HepG2 (cell line): ENCODE results near the gene TCEANC2. TPM values are rescaled to one million over a fixed set of nuclear protein-coding genes. Genes with fewer than 3 reads are reported as not detected.

Experiments used
- ATAC-seq: fragments of 200-7000 bp; cut with Tn5 transposase; 3 replicates; pipeline ENCODE4 v1.9.1; 2020; ENCODE audit warnings: mild to moderate bottlenecking, moderate library complexity
- BruUV-seq: library from RNA; stranded (reverse); fragments of 400-500 nt; replicated peaks from 2 replicates; lab custom pipeline; 2021; lab: Mats Ljungman, UMichigan
- CTCF ChIA-PET: fragments of 300-600 bp; formaldehyde crosslinking; extraction: SDS; loops from one replicate; lab custom pipeline; 2021; ENCODE audit warnings: low total read pairs, inconsistent platforms, low intra/inter-chr PET ratio; lab: Yijun Ruan, JAX
- POLR2A ChIA-PET: fragments of 350-600 bp; sonication (Branson Sonifier 250); formaldehyde crosslinking; loops from one replicate; lab custom pipeline; 2020; ENCODE audit warnings: antibody characterized with exemption, inconsistent platforms; lab: Yijun Ruan, JAX
- DNase-seq: peaks from one replicate; pipeline ENCODE4 v3.0.0-alpha.2; 2015; ENCODE audit warnings: low spot score
- FAIRE-seq: peaks from 3 replicates; lab custom pipeline; 2011; peaks lifted over from hg19 to GRCh38; lab: Jason Lieb, UNC
- H2AFZ ChIP-seq: one replicate; pipeline ENCODE4 v1.6.1; 2011; ENCODE audit warnings: low read length, inconsistent platforms
- H3K27ac ChIP-seq: fragments of 300-600 bp; 3 replicates; pipeline ENCODE4 v1.8.0; 2011; ENCODE audit warnings: mixed run types, mild to moderate bottlenecking, mixed read lengths, low read length, inconsistent platforms; ENCODE audit not compliant: insufficient read depth; ENCODE audit errors: extremely low read length
- H3K27me3 ChIP-seq, 2 experiments: fragments of 200-600 bp in 1 of 2; 2 replicates in 1 of 2; 3 replicates in 1 of 2; pipeline versions ENCODE4 v1.6.0 to v1.8.0; 2011; ENCODE audit warnings: low read length in 2 of 2, mild to moderate bottlenecking in 2 of 2, moderate library complexity in 2 of 2, inconsistent platforms in 1 of 2; ENCODE audit not compliant: insufficient read depth in 2 of 2, control insufficient read depth in 1 of 2
- H3K36me3 ChIP-seq, 2 experiments: fragments of 200-600 bp in 1 of 2; replicated peaks in 1 of 2; 2 replicates in 1 of 2; 3 replicates in 1 of 2; pipeline versions ENCODE4 v1.5.1 to v1.8.0; 2011; ENCODE audit warnings: low read length in 2 of 2, inconsistent platforms in 1 of 2; ENCODE audit not compliant: insufficient read depth in 2 of 2, control insufficient read depth in 1 of 2
- H3K4me1 ChIP-seq: 2 replicates; pipeline ENCODE4 v1.5.1; 2012; ENCODE audit warnings: low read length, inconsistent platforms; ENCODE audit not compliant: insufficient read depth
- H3K4me2 ChIP-seq: 2 replicates; pipeline ENCODE4 v1.6.0; 2011; ENCODE audit warnings: low read depth, low read length, inconsistent platforms
- H3K4me3 ChIP-seq, 3 experiments: fragments of 200-600 bp in 1 of 3; sonication (generic), shearing (Covaris generic) in 1 of 3; replicated peaks in 1 of 3; 2 replicates each; pipeline ENCODE4 v1.5.1; 2011 to 2016; ENCODE audit warnings: low read length in 3 of 3, inconsistent platforms in 2 of 3, low read depth in 2 of 3, mild to moderate bottlenecking in 2 of 3, control low read depth in 1 of 3, mixed read lengths in 1 of 3; ENCODE audit not compliant: insufficient read depth in 1 of 3
- H3K79me2 ChIP-seq: one replicate; pipeline ENCODE4 v1.6.1; 2011; ENCODE audit warnings: low read length, inconsistent platforms; ENCODE audit not compliant: insufficient read depth
- H3K9ac ChIP-seq: 2 replicates; pipeline ENCODE4 v1.6.0; 2011; ENCODE audit warnings: mild to moderate bottlenecking, low read depth, low read length, inconsistent platforms; ENCODE audit not compliant: insufficient read depth
- H3K9me3 ChIP-seq: 2 replicates; pipeline ENCODE4 v1.5.1; 2012; ENCODE audit warnings: mild to moderate bottlenecking, low read length
- H4K20me1 ChIP-seq: 2 replicates; pipeline ENCODE4 v1.6.0; 2011; ENCODE audit warnings: inconsistent platforms, mild to moderate bottlenecking, low read length, moderate library complexity; ENCODE audit not compliant: insufficient read depth
- ATF6 ChIP-seq: sonication (generic); formaldehyde crosslinking; conservative IDR thresholded peaks from 2 replicates; pipeline ENCODE4 v1.4.0; 2020; ENCODE audit warnings: missing genetic modification reagents
- CHCHD3 ChIP-seq: sonication (generic); formaldehyde crosslinking; IDR thresholded peaks from 2 replicates; pipeline ENCODE4 v1.8.0; 2022; ENCODE audit warnings: mild to moderate bottlenecking, missing genetic modification reagents, moderate library complexity
- EZH2 ChIP-seq: conservative IDR thresholded peaks from 2 replicates; pipeline ENCODE4 v1.6.1; 2012; ENCODE audit warnings: mild to moderate bottlenecking, low read depth, low read length, moderate library complexity
- GFI1 ChIP-seq: sonication (generic); formaldehyde crosslinking; IDR thresholded peaks from 2 replicates; pipeline ENCODE4 v1.5.0; 2020; ENCODE audit warnings: missing genetic modification reagents, mild to moderate bottlenecking, borderline replicate concordance
- JUN ChIP-seq: sonication (generic); formaldehyde crosslinking; IDR thresholded peaks from 2 replicates; pipeline ENCODE4 v1.4.0; 2020; ENCODE audit warnings: mild to moderate bottlenecking, missing genetic modification reagents
- POLR2AphosphoS2 ChIP-seq: IDR thresholded peaks from 2 replicates; pipeline ENCODE4 v1.6.1; 2011; ENCODE audit warnings: low read depth, low read length, improper control_type of control experiment
- SAP130 ChIP-seq: IDR thresholded peaks from 2 replicates; pipeline ENCODE4 v1.6.1; 2016; ENCODE audit warnings: low read depth
- TAF1 ChIP-seq: sonication (generic); formaldehyde crosslinking; IDR thresholded peaks from 2 replicates; pipeline ENCODE4 v1.4.0; 2020; ENCODE audit warnings: missing genetic modification reagents
- ZBTB8A ChIP-seq: sonication (generic); formaldehyde crosslinking; IDR thresholded peaks from 2 replicates; pipeline ENCODE4 v1.4.0; 2020; ENCODE audit warnings: mild to moderate bottlenecking, low read depth, missing genetic modification reagents, borderline replicate concordance
- ZNF614 ChIP-seq: IDR thresholded peaks from 2 replicates; pipeline ENCODE4 v1.6.1; 2018; ENCODE audit warnings: missing biosample characterization, missing genetic modification reagents, inconsistent platforms, borderline replicate concordance
- ZNF780A ChIP-seq: sonication (generic); formaldehyde crosslinking; IDR thresholded peaks from 2 replicates; pipeline ENCODE4 v1.8.0; 2022; ENCODE audit warnings: mild to moderate bottlenecking, missing genetic modification reagents, moderate library complexity
- ZNF83 ChIP-seq: sonication (generic); formaldehyde crosslinking; IDR thresholded peaks from 2 replicates; pipeline ENCODE4 v1.4.0; 2020; ENCODE audit warnings: missing genetic modification reagents, mild to moderate bottlenecking, borderline replicate concordance
- WGBS: methylation state at CpG from one replicate; pipeline ENCODE4 v1.1.6; 2017; ENCODE audit warnings: low lambda C conversion rate; 5-methylcytosine and 5-hydroxymethylcytosine counted together
- in situ Hi-C: cut with HindIII; loops from 2 replicates; pipeline ENCODE4 v1.10.0; 2017; ENCODE audit warnings: low pct_unique_long_range_greater_than_20kb; ENCODE audit not compliant: extremely low pct_ligation_motif_present
- intact Hi-C: fragments of 100-400 bp; cut with micrococcal nuclease; formaldehyde crosslinking; loops from one replicate; pipeline ENCODE4 v1.10.0; 2022; ENCODE audit not compliant: unreplicated experiment
- polyA plus RNA-seq, 8 experiments: library from polyadenylated mRNA; depleted of rRNA in 3 of 8; stranded (reverse) in 7 of 8; unstranded in 1 of 8; fragments of >200 nt; fragmentation: Illumina TruSeq in 4 of 8; extraction: Trizol in 4 of 8; gene quantifications; 2 replicates each; pipeline versions ENCODE4 v1.2.1 to v1.2.3, GENCODE V29; 2011 to 2016; ENCODE audit warnings: low read depth in 4 of 8, missing spikeins in 1 of 8, mixed read lengths in 1 of 8; ENCODE audit not compliant: insufficient read depth in 1 of 8
- total RNA-seq, 5 experiments: library from RNA; depleted of rRNA; stranded (reverse); fragments of >200 nt; fragmentation: Illumina TruSeq; extraction: Trizol; gene quantifications; 2 replicates each; pipeline ENCODE4 v1.2.3, GENCODE V29; 2016; ENCODE audit warnings: low read depth in 1 of 5
- TF ChIP-seq, protein P1 (sequence below): sonication (generic); formaldehyde crosslinking; IDR thresholded peaks from 2 replicates; pipeline ENCODE4 v1.5.1; 2020; ENCODE audit warnings: mild to moderate bottlenecking, moderate library complexity, missing genetic modification reagents
- TF ChIP-seq, protein P2 (sequence below): sonication (generic); formaldehyde crosslinking; IDR thresholded peaks from 2 replicates; pipeline ENCODE4 v1.4.0; 2020; ENCODE audit warnings: missing genetic modification reagents, borderline replicate concordance
- TF ChIP-seq, protein P3 (sequence below): IDR thresholded peaks from 2 replicates; pipeline ENCODE4 v1.6.1; 2016; ENCODE audit warnings: control low read depth

Gene TCEANC2
- total and polyA plus RNA-seq, 2 of the 13 experiments (the other 11 are each of a cell fraction or from before 2014, with no cell fraction given) = 3.8 to 5.0 TPM

- in situ Hi-C loops = no loop called here
- no peak for DNase-seq
- no peaks in the 10 kb centered on the region for H3K36me3 ChIP-seq
- intact Hi-C loops = no loop called here
- H3K27ac ChIP-seq = no peak overlapping the region
- H4K20me1 ChIP-seq = no peaks in the 10 kb centered on the region
- BruUV-seq = TSS peak; percentile 31
- 98% methylated on average over 4 of the region's 4 CpGs for WGBS
- no peak overlapping the region for H3K9ac ChIP-seq
- H2AFZ ChIP-seq = no peak overlapping the region
- H3K4me3 ChIP-seq = no peak overlapping the region
- no peaks in the 10 kb centered on the region for H3K79me2 ChIP-seq
- no peak for ATAC-seq
- H3K4me1 ChIP-seq = peaks cover 15% of the 10 kb centered on the region
- ChIA-PET CTCF (no interaction called here), POLR2A (no interaction called here)
- H3K9me3 ChIP-seq = no peaks in the 10 kb centered on the region
- TF ChIP-seq GFI1 (CRISPR knock-in tag) (no peak), ZNF83 (CRISPR knock-in tag) (no peak), CHCHD3 (no peak), JUN (CRISPR knock-in tag) (no peak), ZNF614 (CRISPR knock-in tag) (no peak), ZBTB8A (CRISPR knock-in tag) (no peak), ATF6 (no peak), TAF1 (no peak), SAP130 (CRISPR knock-in tag) (no peak), POLR2AphosphoS2 (no peak), ZNF780A (CRISPR knock-in tag) (no peak), EZH2 (no peak)
- TF ChIP-seq, protein P1, sequence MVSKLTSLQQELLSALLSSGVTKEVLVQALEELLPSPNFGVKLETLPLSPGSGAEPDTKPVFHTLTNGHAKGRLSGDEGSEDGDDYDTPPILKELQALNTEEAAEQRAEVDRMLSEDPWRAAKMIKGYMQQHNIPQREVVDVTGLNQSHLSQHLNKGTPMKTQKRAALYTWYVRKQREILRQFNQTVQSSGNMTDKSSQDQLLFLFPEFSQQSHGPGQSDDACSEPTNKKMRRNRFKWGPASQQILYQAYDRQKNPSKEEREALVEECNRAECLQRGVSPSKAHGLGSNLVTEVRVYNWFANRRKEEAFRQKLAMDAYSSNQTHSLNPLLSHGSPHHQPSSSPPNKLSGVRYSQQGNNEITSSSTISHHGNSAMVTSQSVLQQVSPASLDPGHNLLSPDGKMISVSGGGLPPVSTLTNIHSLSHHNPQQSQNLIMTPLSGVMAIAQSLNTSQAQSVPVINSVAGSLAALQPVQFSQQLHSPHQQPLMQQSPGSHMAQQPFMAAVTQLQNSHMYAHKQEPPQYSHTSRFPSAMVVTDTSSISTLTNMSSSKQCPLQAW (CRISPR knock-in tag) = no peak
- TF ChIP-seq, protein P2, sequence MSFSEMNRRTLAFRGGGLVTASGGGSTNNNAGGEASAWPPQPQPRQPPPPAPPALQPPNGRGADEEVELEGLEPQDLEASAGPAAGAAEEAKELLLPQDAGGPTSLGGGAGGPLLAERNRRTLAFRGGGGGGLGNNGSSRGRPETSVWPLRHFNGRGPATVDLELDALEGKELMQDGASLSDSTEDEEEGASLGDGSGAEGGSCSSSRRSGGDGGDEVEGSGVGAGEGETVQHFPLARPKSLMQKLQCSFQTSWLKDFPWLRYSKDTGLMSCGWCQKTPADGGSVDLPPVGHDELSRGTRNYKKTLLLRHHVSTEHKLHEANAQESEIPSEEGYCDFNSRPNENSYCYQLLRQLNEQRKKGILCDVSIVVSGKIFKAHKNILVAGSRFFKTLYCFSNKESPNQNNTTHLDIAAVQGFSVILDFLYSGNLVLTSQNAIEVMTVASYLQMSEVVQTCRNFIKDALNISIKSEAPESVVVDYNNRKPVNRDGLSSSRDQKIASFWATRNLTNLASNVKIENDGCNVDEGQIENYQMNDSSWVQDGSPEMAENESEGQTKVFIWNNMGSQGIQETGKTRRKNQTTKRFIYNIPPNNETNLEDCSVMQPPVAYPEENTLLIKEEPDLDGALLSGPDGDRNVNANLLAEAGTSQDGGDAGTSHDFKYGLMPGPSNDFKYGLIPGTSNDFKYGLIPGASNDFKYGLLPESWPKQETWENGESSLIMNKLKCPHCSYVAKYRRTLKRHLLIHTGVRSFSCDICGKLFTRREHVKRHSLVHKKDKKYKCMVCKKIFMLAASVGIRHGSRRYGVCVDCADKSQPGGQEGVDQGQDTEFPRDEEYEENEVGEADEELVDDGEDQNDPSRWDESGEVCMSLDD (CRISPR knock-in tag) = no peak
- TF ChIP-seq, protein P3, sequence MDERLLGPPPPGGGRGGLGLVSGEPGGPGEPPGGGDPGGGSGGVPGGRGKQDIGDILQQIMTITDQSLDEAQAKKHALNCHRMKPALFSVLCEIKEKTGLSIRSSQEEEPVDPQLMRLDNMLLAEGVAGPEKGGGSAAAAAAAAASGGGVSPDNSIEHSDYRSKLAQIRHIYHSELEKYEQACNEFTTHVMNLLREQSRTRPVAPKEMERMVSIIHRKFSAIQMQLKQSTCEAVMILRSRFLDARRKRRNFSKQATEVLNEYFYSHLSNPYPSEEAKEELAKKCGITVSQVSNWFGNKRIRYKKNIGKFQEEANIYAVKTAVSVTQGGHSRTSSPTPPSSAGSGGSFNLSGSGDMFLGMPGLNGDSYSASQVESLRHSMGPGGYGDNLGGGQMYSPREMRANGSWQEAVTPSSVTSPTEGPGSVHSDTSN (CRISPR knock-in tag) = no peak
- no peak for FAIRE-seq
- H3K27me3 ChIP-seq = no peaks in the 10 kb centered on the region
- H3K4me2 ChIP-seq = no peak overlapping the region
These were observed 45.8 kb upstream of the TCEANC2 start for GRCh38 chr1:54007613-54008012.
